Heart left ventricle (tissue), 13 donors: Measurements from ENCODE around the gene CCDC92B.

Experiments
- POLR2A ChIP-seq, 2 donors: fragments of 450-650 bp; IDR thresholded peaks; one replicate each; pipeline ENCODE4 v1.6.1; 2017; ENCODE audit warnings: antibody characterized with exemption in 2 of 2, mild to moderate bottlenecking in 2 of 2, moderate library complexity in 2 of 2
- TF ChIP-seq, protein P1 (sequence below), 12 donors: fragments of 200-600 bp; sonication (generic) in 4 of 12; IDR thresholded peaks; one replicate each; pipeline versions ENCODE4 v1.5.0 to v1.8.0; 2018 to 2022; ENCODE audit warnings: antibody characterized with exemption in 12 of 12, mild to moderate bottlenecking in 5 of 12
- donor health status: ischemic (EF 13 %, LVEDD 7.1; RV severe dilation, severe dysfunction).
- donor health status: DM: no; HTN: yes; CAD: no.
- donor health status: DM: no; HTN: no; CAD: no.
- donor health status: ischemic (EF 25% LVEDD 6.9; RV normal size, moderate dysfunction).
- donor health status: ischemic (EF 25% LVEDD 5.7; RV mildly dilated, moderate dysfunction).
- donor health status: ischemic (EF 35%, LVEDD 5.7; RV mildly dilated, moderate dysfunction).
- donor health status: nonischemic (EF 11% LVEDD 7.7; RV severe dilation, severe dysfunction).
- donor health status: DM: yes; HTN: yes; CAD: no.
- donor health status: PGD.
- donor health status: ischemic (EF 29% LVEDD 5.4; RV normal size, mild dysfunction).
- donor health status: nonischemic (EF 23%, LVEDD 6.1; RV moderate dilation, normal function).

GRCh38 chr17:2687074-2687418 is 62.4 kb downstream of the CCDC92B start:
- TF ChIP-seq, protein P1, sequence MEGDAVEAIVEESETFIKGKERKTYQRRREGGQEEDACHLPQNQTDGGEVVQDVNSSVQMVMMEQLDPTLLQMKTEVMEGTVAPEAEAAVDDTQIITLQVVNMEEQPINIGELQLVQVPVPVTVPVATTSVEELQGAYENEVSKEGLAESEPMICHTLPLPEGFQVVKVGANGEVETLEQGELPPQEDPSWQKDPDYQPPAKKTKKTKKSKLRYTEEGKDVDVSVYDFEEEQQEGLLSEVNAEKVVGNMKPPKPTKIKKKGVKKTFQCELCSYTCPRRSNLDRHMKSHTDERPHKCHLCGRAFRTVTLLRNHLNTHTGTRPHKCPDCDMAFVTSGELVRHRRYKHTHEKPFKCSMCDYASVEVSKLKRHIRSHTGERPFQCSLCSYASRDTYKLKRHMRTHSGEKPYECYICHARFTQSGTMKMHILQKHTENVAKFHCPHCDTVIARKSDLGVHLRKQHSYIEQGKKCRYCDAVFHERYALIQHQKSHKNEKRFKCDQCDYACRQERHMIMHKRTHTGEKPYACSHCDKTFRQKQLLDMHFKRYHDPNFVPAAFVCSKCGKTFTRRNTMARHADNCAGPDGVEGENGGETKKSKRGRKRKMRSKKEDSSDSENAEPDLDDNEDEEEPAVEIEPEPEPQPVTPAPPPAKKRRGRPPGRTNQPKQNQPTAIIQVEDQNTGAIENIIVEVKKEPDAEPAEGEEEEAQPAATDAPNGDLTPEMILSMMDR (IDR thresholded peaks at IDR 0.05): no peak
- TF ChIP-seq POLR2A (IDR thresholded peaks at IDR 0.05): no peak
